Ishikawa (cell line): ENCODE results near the gene SERAC1.

Experiments
- CEBPB ChIP-seq: IDR thresholded peaks from 2 replicates; pipeline ENCODE4 v1.6.1; 2012
- CREB1 ChIP-seq: IDR thresholded peaks from 2 replicates; pipeline ENCODE4 v1.6.1; 2012; ENCODE audit warnings: low read depth
- EGR1 ChIP-seq: IDR thresholded peaks from 2 replicates; pipeline ENCODE4 v1.6.1; 2012
- EP300 ChIP-seq: IDR thresholded peaks from 2 replicates; pipeline ENCODE4 v1.6.1; 2012; ENCODE audit warnings: borderline replicate concordance
- FOXM1 ChIP-seq: IDR thresholded peaks from 2 replicates; pipeline ENCODE4 v1.6.1; 2012; ENCODE audit warnings: low read depth, borderline replicate concordance
- NFIC ChIP-seq: IDR thresholded peaks from 2 replicates; pipeline ENCODE4 v1.6.1; 2012
- RAD21 ChIP-seq: IDR thresholded peaks from 2 replicates; pipeline ENCODE4 v1.6.1; 2012; ENCODE audit warnings: low read depth
- TAF1 ChIP-seq: IDR thresholded peaks from 2 replicates; pipeline ENCODE4 v1.6.1; 2012; ENCODE audit warnings: low read depth, mild to moderate bottlenecking
- TCF12 ChIP-seq: IDR thresholded peaks from 2 replicates; pipeline ENCODE4 v1.6.1; 2012; ENCODE audit warnings: low read depth
- TEAD4 ChIP-seq: IDR thresholded peaks from 2 replicates; pipeline ENCODE4 v1.6.1; 2012
- YY1 ChIP-seq: IDR thresholded peaks from 2 replicates; pipeline ENCODE4 v1.6.1; 2012; ENCODE audit warnings: low read depth
- ZBTB7A ChIP-seq: IDR thresholded peaks from 2 replicates; pipeline ENCODE4 v1.6.1; 2012; ENCODE audit warnings: low read depth
- TF ChIP-seq, protein P1 (sequence below): IDR thresholded peaks from 2 replicates; pipeline ENCODE4 v1.6.1; 2012
- TF ChIP-seq, protein P2 (sequence below): IDR thresholded peaks from 2 replicates; pipeline ENCODE4 v1.6.1; 2012
- TF ChIP-seq, protein P3 (sequence below): IDR thresholded peaks from 2 replicates; pipeline ENCODE4 v1.6.1; 2012; ENCODE audit warnings: low read depth, mild to moderate bottlenecking

The SERAC1 gene

DNA sequence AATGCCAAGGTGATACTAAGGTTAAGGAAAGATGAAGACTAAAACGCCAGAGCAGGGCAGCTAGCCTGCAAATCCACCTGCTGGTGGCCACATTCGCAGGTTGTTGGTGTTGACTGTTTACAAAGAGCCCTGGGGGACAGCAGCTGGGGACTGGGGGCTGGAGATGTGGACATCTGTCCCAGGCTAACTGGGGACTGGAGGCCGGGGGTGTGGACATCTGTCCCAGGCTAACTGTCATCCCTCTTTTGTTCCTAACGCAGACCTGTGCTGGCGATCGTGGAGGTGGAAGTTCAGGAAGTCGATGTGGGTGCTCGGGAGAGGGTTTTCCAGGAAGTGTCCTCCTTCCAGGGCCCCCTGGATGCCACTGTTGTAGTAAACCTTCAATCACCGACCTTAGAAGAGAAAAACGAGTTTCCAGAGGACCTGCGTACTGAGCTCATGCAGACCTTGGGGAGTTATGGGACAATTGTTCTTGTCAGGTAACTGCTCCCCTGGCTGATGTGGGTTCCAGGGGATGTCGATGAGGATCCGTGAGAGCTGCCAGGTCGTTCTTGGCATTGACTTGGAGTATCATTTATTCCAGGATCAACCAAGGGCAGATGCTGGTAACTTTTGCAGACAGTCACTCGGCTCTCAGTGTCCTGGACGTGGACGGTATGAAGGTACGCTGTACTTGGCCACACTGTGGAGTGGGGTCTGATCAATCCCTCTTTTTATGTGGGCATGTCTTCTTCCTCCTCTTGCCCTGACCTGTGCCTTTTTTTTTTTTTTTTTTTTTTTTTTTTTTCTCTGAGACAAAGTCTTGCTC, 87.0 kb downstream of the SERAC1 start:
- TF ChIP-seq, protein P1, sequence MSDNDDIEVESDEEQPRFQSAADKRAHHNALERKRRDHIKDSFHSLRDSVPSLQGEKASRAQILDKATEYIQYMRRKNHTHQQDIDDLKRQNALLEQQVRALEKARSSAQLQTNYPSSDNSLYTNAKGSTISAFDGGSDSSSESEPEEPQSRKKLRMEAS: no peak
- TF ChIP-seq TEAD4 (no peak), TAF1 (no peak)

DNA sequence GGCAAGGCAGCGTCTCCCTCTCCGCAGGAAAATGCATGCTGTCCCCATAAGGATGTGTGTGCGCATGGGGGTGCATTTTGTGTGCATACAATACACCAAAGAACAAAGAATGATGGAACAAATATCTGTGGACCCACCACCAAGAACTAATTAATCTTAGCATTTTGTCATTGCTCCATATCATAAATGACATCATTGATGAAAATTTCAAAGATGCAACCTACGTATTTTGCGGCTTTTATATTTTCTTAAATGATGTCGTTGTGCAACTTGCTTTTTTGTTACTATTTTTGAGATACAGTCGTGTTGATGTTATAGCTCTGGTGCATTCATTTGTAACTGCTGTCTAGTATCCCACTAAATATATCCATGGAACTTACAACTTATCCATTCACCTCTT, 89.7 kb downstream of the SERAC1 start:
- no peak for TF ChIP-seq CREB1
- TF ChIP-seq, protein P2, sequence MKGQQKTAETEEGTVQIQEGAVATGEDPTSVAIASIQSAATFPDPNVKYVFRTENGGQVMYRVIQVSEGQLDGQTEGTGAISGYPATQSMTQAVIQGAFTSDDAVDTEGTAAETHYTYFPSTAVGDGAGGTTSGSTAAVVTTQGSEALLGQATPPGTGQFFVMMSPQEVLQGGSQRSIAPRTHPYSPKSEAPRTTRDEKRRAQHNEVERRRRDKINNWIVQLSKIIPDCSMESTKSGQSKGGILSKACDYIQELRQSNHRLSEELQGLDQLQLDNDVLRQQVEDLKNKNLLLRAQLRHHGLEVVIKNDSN: no peak
- TF ChIP-seq EGR1: no peak
- TF ChIP-seq FOXM1: no peak
- TF ChIP-seq YY1: no peak
- no peak for TF ChIP-seq NFIC
- TF ChIP-seq ZBTB7A: no peak
- no peak for TF ChIP-seq TEAD4
- no peak for TF ChIP-seq CEBPB
- no peak for TF ChIP-seq TCF12

DNA sequence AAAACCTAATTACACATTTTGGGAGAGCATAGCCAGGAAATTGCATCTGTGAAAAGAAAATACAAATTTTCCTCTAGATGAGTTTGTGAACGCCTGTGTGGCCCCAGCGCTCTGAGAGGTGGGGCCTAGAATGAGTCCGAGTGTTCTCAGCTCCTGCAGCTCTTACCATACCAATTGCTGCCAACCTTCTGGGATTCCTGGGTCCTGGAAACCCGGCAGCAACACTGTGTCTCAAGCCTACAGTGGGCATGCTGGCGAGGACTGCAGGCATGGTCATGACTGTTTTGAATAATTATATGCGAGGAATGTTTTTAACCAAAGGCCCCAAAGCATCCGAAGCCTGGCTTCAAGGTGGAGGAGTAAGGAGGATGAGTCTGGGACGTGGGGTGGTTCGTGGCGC, 90.4 kb downstream of the SERAC1 start:
- TF ChIP-seq EGR1 (no peak), NFIC (no peak), ZBTB7A (no peak), TAF1 (no peak), CEBPB (no peak), FOXM1 (no peak), TCF12 (no peak), YY1 (no peak), EP300 (no peak), CREB1 (no peak), RAD21 (no peak), TEAD4 (no peak)
- TF ChIP-seq, protein P2: no peak
- TF ChIP-seq, protein P1: no peak
- TF ChIP-seq, protein P3, sequence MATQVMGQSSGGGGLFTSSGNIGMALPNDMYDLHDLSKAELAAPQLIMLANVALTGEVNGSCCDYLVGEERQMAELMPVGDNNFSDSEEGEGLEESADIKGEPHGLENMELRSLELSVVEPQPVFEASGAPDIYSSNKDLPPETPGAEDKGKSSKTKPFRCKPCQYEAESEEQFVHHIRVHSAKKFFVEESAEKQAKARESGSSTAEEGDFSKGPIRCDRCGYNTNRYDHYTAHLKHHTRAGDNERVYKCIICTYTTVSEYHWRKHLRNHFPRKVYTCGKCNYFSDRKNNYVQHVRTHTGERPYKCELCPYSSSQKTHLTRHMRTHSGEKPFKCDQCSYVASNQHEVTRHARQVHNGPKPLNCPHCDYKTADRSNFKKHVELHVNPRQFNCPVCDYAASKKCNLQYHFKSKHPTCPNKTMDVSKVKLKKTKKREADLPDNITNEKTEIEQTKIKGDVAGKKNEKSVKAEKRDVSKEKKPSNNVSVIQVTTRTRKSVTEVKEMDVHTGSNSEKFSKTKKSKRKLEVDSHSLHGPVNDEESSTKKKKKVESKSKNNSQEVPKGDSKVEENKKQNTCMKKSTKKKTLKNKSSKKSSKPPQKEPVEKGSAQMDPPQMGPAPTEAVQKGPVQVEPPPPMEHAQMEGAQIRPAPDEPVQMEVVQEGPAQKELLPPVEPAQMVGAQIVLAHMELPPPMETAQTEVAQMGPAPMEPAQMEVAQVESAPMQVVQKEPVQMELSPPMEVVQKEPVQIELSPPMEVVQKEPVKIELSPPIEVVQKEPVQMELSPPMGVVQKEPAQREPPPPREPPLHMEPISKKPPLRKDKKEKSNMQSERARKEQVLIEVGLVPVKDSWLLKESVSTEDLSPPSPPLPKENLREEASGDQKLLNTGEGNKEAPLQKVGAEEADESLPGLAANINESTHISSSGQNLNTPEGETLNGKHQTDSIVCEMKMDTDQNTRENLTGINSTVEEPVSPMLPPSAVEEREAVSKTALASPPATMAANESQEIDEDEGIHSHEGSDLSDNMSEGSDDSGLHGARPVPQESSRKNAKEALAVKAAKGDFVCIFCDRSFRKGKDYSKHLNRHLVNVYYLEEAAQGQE: no peak

DNA sequence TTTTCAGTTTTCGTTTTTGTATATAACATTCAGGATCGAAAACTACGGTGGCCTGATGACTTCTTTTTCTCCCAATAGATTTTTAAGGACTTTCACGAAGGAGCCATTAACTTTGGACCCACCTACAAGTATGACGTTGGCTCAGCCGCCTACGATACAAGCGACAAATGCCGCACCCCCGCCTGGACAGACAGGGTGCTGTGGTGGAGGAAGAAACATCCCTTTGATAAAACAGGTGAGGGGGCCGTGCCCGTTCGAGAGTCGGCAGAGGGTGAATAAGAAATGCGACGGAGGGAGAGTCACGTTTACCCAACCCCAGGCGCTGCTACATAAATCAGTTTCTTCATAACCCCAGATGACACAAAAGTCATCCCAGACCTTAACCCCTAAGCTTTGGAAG, 91.5 kb downstream of the SERAC1 start:
- TF ChIP-seq, protein P3: no peak
- no peak for TF ChIP-seq ZBTB7A
- TF ChIP-seq, protein P1: no peak

DNA sequence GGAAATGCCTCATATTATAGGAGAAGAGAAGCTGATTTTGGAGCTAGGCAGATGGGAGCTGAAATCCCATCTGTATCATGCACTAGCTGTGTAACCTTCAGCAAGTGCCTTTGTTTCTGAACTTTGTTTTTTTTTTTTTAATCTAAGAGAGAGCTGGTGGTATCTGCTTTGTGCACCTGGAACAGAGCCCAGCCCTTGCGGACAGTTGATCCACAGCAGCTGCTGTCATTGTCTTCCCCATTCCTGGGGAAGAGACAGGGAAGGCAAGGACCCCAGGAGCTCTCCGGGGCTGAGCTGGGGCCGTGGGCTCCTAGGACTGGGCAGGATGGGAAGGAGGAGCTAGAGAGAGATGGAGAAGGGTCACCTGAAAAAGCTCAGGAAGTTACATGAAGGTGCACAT, 94.3 kb downstream of the SERAC1 start:
- TF ChIP-seq CREB1: no peak
- TF ChIP-seq RAD21: no peak
- TF ChIP-seq NFIC: no peak
- TF ChIP-seq EGR1: no peak
- no peak for TF ChIP-seq TAF1
- TF ChIP-seq, protein P3: no peak
- TF ChIP-seq TEAD4: no peak
- TF ChIP-seq, protein P1: no peak
- TF ChIP-seq TCF12: no peak
- no peak for TF ChIP-seq CEBPB
